Uterus (tissue), 2 donors: ENCODE data around the gene LAPTM5.

Experiments used
- CTCF ChIP-seq, 4 experiments: fragments of 200-600 bp in 2 of 4; fragments of 450-650 bp in 2 of 4; sonication (generic) in 2 of 4; IDR thresholded peaks; one replicate each; pipeline ENCODE4 v1.5.1; 2016 to 2019; ENCODE audit warnings: antibody characterized with exemption in 4 of 4, mild to moderate bottlenecking in 2 of 4, moderate library complexity in 1 of 4
- POLR2A ChIP-seq, 2 donors: fragments of 450-650 bp; IDR thresholded peaks; one replicate each; pipeline ENCODE4 v1.6.1; 2016; ENCODE audit warnings: antibody characterized with exemption in 2 of 2, mild to moderate bottlenecking in 1 of 2, moderate library complexity in 1 of 2

GRCh38 chr1:30721341-30721793 lies 36.2 kb downstream of the LAPTM5 start:
- TF ChIP-seq CTCF (IDR thresholded peaks at IDR 0.05) (no peak), POLR2A (IDR thresholded peaks at IDR 0.05) (no peak)
